HG02970 (cell line): ENCODE results near the gene BTBD6.
"Not testable (repeated sequence)": the region's sequence is repeated elsewhere in the genome, so short reads cannot be mapped to it uniquely, and the experiment has no call there.

Experiments used
- ATAC-seq: cut with Tn5 transposase; IDR thresholded peaks from one replicate; pipeline ENCODE4 v1.9.1; 2021; ENCODE audit warnings: mild to moderate bottlenecking, moderate library complexity, moderate number of reproducible peaks; ENCODE audit not compliant: unreplicated experiment, low FRiP score

BTBD6 gene

DNA sequence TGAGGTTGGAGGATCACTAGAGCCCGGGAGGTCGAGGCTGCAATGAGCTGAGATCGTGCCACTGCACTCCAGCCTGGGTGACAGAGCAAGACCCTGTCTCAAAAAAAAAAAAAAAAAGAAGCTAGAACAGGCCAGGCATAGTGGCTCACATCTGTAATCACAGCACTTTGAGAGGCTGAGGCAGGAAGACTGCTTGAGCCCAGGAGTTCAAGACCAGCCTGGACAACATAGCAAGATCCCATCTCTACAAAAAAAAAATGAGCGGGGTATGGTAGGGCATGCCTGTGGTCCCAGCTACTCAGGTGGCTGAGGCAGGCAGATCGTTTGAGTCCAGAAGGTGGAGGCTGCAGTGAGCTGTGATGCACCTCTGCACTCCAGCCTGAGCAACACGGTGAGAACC, 40.6 kb downstream of the BTBD6 start:
- ATAC-seq, result not testable (repeated sequence)

DNA sequence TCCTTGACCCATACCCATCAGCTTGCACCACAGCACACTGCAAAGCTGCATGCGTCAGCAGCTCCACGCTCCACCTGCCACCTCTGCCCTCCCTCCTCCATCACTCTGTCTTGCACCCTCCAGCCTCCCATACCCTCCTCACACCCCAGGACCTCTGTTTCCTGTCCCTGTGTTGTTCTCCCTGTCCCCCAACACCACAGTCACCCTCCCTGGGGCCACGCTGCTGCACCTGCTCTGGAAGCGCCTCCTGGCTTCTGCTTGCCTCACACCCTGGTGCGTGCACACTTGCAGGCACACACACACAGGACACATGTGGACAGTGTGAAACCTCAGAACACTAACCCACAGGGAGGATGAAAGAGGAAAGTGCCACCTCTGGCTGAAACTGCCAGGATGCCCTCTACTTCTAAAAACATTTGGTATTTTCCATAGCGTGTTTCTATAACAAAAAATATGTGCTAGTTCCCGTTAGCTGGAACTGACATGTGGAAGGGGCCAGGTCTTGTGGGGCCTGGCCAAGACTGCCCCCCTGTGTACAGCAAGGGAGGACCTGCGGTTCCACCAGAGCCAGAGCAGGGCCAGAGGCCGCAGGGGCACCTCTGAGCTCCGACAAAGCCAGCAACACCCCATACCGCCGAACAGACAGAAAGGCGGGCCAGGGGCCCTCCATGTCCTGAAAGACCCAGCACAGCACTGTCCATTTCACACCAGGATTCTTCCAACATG, 42.5 kb downstream of the BTBD6 start:
- ATAC-seq, result no peak

- peak; percentile 7 for ATAC-seq
Observed at GRCh38 chr14:105292826-105293711, 44.7 kb downstream of the BTBD6 start.

- ATAC-seq, result peak; percentile 44
Observed at GRCh38 chr14:105294142-105294597, 45.8 kb downstream of the BTBD6 start.

DNA sequence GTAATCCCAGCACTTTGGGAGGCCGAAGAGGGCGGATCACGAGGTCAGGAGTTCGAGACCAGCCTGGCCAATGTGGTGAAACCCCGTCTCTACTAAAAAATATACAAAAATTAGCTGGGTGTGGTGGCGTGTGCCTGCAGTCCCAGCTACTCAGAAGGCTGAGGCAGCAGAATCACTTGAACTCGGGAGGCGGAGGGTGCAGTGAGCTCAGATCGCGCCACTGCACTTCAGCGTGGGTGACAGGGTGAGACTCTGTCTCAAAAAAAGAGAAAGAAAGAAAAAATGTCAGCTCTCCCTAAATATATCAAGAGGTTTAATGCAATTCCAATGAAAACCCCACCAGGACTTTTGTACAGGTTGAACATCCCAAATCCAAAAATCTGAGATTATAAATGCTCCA, 49.0 kb downstream of the BTBD6 start:
- not testable (repeated sequence) for ATAC-seq

DNA sequence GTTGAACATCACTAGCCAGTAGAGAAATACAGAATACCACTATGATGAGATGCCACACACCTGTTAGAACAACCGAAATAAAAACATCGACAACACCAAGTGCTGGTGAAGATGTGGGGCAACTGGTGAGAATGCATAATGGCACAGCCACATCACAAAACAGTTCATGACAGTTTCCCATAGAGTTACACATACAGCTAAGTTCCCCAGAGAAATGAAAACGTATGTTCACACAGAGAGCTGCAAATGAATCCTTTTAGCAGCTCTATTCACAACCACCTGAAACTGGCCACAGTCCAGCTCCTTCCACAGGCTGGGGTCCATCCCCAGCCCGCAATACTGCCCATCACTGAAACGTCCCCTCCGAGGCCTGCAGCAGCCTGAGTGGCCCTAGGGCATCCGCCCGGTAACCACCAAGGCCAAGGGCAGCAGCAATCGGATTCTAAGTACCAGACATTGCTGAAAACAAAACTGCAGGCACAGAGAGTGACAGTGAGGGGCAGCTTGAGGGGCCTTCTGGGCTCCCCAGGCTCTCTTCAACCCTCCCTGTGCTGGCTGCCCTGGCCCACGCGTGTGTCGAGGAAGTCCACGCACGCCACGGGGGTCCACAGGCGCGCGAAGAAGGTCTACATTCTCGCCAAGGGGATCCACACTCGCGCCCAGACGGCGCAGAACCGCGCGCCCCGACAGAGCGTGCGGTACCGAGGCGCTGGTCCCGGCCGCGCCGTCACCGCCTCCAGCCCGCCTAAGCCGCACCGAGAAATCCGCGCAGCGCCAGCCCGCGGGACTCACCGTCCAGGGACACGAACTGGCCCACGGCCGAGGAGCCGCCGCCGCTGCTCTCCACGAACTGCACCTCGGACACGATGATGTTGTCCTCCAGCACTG, 51.6 kb downstream of the BTBD6 start:
- ATAC-seq, result peak; percentile 15
